Gastrocnemius medialis (tissue), 4 donors: ENCODE measurements around the gene RAB3A. TPM values are rescaled to one million over a fixed set of nuclear protein-coding genes. Genes with fewer than 3 reads are reported as not detected.
"Not testable (repeated sequence)": the region's sequence is repeated elsewhere in the genome, so short reads cannot be mapped to it uniquely, and the experiment has no call there.

Experiments used
- ATAC-seq, 2 donors: fragments of 150-250 bp; one replicate each; pipeline ENCODE4 v1.9.1; 2016
- DNase-seq, 2 donors: peaks; one replicate each; pipeline ENCODE4 v3.0.0-alpha.2; 2019
- H3K27ac ChIP-seq, 4 donors: fragments of 200-600 bp; sonication (generic); 1 replicate in 1 of 4; 2 replicates in 3 of 4; pipeline ENCODE4 v1.5.1; 2016 to 2018; ENCODE audit warnings: mild to moderate bottlenecking in 2 of 4, moderate library complexity in 1 of 4
- H3K27me3 ChIP-seq, 3 donors: fragments of 200-600 bp; sonication (generic) in 2 of 3; 1 replicate in 1 of 3; 2 replicates in 2 of 3; pipeline versions ENCODE4 v1.5.1 to v1.6.0; 2016 to 2019; ENCODE audit warnings: mild to moderate bottlenecking in 1 of 3, moderate library complexity in 1 of 3
- H3K36me3 ChIP-seq, 2 donors: fragments of 200-600 bp; sonication (generic) in 1 of 2; one replicate each; pipeline ENCODE4 v1.5.1; 2017 to 2018
- H3K4me1 ChIP-seq, 2 donors: fragments of 200-600 bp; sonication (generic) in 1 of 2; one replicate each; pipeline ENCODE4 v1.5.1; 2016 to 2017; ENCODE audit warnings: mild to moderate bottlenecking in 2 of 2
- H3K4me3 ChIP-seq, 4 donors: fragments of 200-600 bp; sonication (generic) in 3 of 4; 1 replicate in 1 of 4; 2 replicates in 3 of 4; pipeline ENCODE4 v1.5.1; 2016 to 2019; ENCODE audit warnings: mild to moderate bottlenecking in 2 of 4
- H3K9me3 ChIP-seq, 3 donors: fragments of 200-600 bp; sonication (generic) in 2 of 3; 1 replicate in 1 of 3; 2 replicates in 2 of 3; pipeline ENCODE4 v1.5.1; 2016 to 2019
- CTCF ChIP-seq, 5 experiments: fragments of 450-650 bp in 3 of 5; fragments of 200-600 bp in 2 of 5; sonication (generic) in 2 of 5; IDR thresholded peaks in 4 of 5; conservative IDR thresholded peaks in 1 of 5; 1 replicate in 4 of 5; 2 replicates in 1 of 5; pipeline ENCODE4 v1.5.1; 2016 to 2019; ENCODE audit warnings: antibody characterized with exemption in 5 of 5, mild to moderate bottlenecking in 3 of 5, moderate library complexity in 3 of 5
- POLR2A ChIP-seq, 2 donors: fragments of 450-650 bp; IDR thresholded peaks; one replicate each; pipeline ENCODE4 v1.6.1; 2017; ENCODE audit warnings: antibody characterized with exemption in 2 of 2, mild to moderate bottlenecking in 2 of 2, moderate library complexity in 2 of 2
- in situ Hi-C, 4 donors: fragments of 200-750 bp; cut with MboI; loops; one replicate each; pipeline versions ENCODE4 v1.15.0 to v1.8.0; 2017; ENCODE audit warnings: low sequenced_read_pairs in 4 of 4
- intact Hi-C: fragments of 100-400 bp; cut with DNase I; formaldehyde crosslinking; loops from one replicate; pipeline ENCODE4 v1.15.1; 2023; ENCODE audit warnings: low total_unique reads
- total RNA-seq, 4 donors: library from RNA; depleted of rRNA; stranded (reverse); fragments of >200 nt; gene quantifications; one replicate each; pipeline versions ENCODE4 v1.1.0 to v1.2.3, GENCODE V29; 2016

RAB3A gene
- total RNA-seq, 4 donors from 2014 or later, result 0.51 to 2.3 TPM; not detected in 2

GRCh38 chr19:18161636-18162002 is 42.2 kb downstream of the RAB3A start:
- H3K36me3 ChIP-seq, result peaks cover 0 to 44% of the 10 kb centered on the region in 2 donors
- H3K27me3 ChIP-seq, result no peaks in the 10 kb centered on the region
- ATAC-seq, result no peak
- peak overlapping the region in 2 of 4 donors; percentile 38 to 76 for H3K27ac ChIP-seq
- H3K4me3 ChIP-seq, result peak overlapping the region in 2 of 4 donors; percentile 15 to 44
- DNase-seq, result no peak
- in situ Hi-C loops, result loop anchor here in 3 of 4 donors (10.0 kb wide), 1 partner anchor 47 kb away; no protein-coding TSS in a partner anchor
- no peaks in the 10 kb centered on the region for H3K9me3 ChIP-seq
- intact Hi-C loops, result loop anchor here (2.0 kb wide), 3 partner anchors 31 to 91 kb away; partner anchors contain the start of gene MPV17L2
- TF ChIP-seq POLR2A (IDR thresholded peaks at IDR 0.05) (no peak), CTCF (IDR thresholded peaks at IDR 0.05 in 4 of 5, conservative IDR thresholded peaks at IDR 0.05 in 1 of 5) (peak in 2 of 5 experiments; percentile 4 to 18)
- peaks cover 12 to 32% of the 10 kb centered on the region in 2 donors for H3K4me1 ChIP-seq

- TF ChIP-seq CTCF (IDR thresholded peaks at IDR 0.05 in 4 of 5, conservative IDR thresholded peaks at IDR 0.05 in 1 of 5), result peak; percentile 61 to 97 (median 76)
- no peak for TF ChIP-seq POLR2A (IDR thresholded peaks at IDR 0.05)
- Histone ChIP-seq H3K36me3 (peaks cover 0 to 40% of the 10 kb centered on the region in 2 donors), H3K27ac (peak overlapping the region; percentile 76 to 88 (median 82)), H3K9me3 (no peaks in the 10 kb centered on the region), H3K27me3 (no peaks in the 10 kb centered on the region), H3K4me3 (peak overlapping the region; percentile 40 to 53 (median 46)), H3K4me1 (peaks cover 17 to 37% of the 10 kb centered on the region in 2 donors)
- in situ Hi-C loops (loop anchor here in 3 of 4 donors (10.0 kb wide), 1 partner anchor 46 kb away; no protein-coding TSS in a partner anchor), intact Hi-C loops (loop anchor here (2.0 kb wide), 3 partner anchors 32 to 92 kb away; partner anchors contain the start of gene MPV17L2)
- DNase-seq (peak in 1 of 2 donors; percentile 55), ATAC-seq (peak; percentile 77 to 85)
These were observed 42.7 kb downstream of the RAB3A start for GRCh38 chr19:18160971-18161635.

- peak overlapping the region; percentile 40 to 53 (median 46) for H3K4me3 ChIP-seq
- in situ Hi-C loops, result loop anchor here in 3 of 4 donors (10.0 kb wide), 1 partner anchor 46 kb away; no protein-coding TSS in a partner anchor
- no peaks in the 10 kb centered on the region for H3K9me3 ChIP-seq
- H3K27me3 ChIP-seq, result no peaks in the 10 kb centered on the region
- DNase-seq, result no peak
- peaks cover 21 to 41% of the 10 kb centered on the region in 2 donors for H3K4me1 ChIP-seq
- ATAC-seq, result peak; percentile 8 to 10
- intact Hi-C loops, result loop anchor here (2.0 kb wide), 3 partner anchors 32 to 92 kb away; partner anchors contain the start of gene MPV17L2
- peak overlapping the region; percentile 76 to 88 (median 82) for H3K27ac ChIP-seq
- H3K36me3 ChIP-seq, result peaks cover 0 to 34% of the 10 kb centered on the region in 2 donors
- TF ChIP-seq POLR2A (IDR thresholded peaks at IDR 0.05) (no peak), CTCF (IDR thresholded peaks at IDR 0.05 in 4 of 5, conservative IDR thresholded peaks at IDR 0.05 in 1 of 5) (no peak)
These were observed 43.3 kb downstream of the RAB3A start for GRCh38 chr19:18160493-18160970.

GRCh38 chr19:18159810-18160209 is 44.0 kb downstream of the RAB3A start:
- no peak for ATAC-seq
- DNase-seq, result no peak
- in situ Hi-C loops (loop anchor here in 3 of 4 donors (10.0 kb wide), 1 partner anchor 45 kb away; no protein-coding TSS in a partner anchor), intact Hi-C loops (loop anchor here (2.0 to 10.0 kb wide), 4 partner anchors 33 to 155 kb away; partner anchors contain the start of genes ARRDC2 and MPV17L2)
- peaks cover 21 to 45% of the 10 kb centered on the region in 2 donors for H3K4me1 ChIP-seq
- peak overlapping the region in 2 of 4 donors; percentile 83 to 88 for H3K27ac ChIP-seq
- H3K27me3 ChIP-seq, result no peaks in the 10 kb centered on the region
- TF ChIP-seq POLR2A (IDR thresholded peaks at IDR 0.05) (no peak), CTCF (IDR thresholded peaks at IDR 0.05 in 4 of 5, conservative IDR thresholded peaks at IDR 0.05 in 1 of 5) (no peak)
- no peaks in the 10 kb centered on the region for H3K9me3 ChIP-seq
- H3K4me3 ChIP-seq, result no peak overlapping the region
- H3K36me3 ChIP-seq, result peaks cover 0 to 29% of the 10 kb centered on the region in 2 donors

- H3K9me3 ChIP-seq, H3K4me3 ChIP-seq, in situ Hi-C loops, DNase-seq, ATAC-seq, H3K27me3 ChIP-seq: not testable (repeated sequence)
- peaks cover 0 to 22% of the 10 kb centered on the region in 2 donors for H3K36me3 ChIP-seq
- H3K4me1 ChIP-seq, result peaks cover 26 to 48% of the 10 kb centered on the region in 2 donors
- peak overlapping the region in 2 of 4 donors; percentile 83 to 88 for H3K27ac ChIP-seq
- intact Hi-C loops, result loop anchor here (10.0 kb wide), 1 partner anchor 154 kb away; the partner anchor contains the start of gene ARRDC2
These were observed 44.7 kb downstream of the RAB3A start for GRCh38 chr19:18159059-18159616.
